ENCODE data around the gene TMPRSS15.

- no peak for TF ChIP-seq POLR2A (IDR thresholded peaks at IDR 0.05)
- no peak for TF ChIP-seq CTCF (IDR thresholded peaks at IDR 0.05)
- TF ChIP-seq POLR2AphosphoS5 (IDR thresholded peaks at IDR 0.05) = no peak
- TF ChIP-seq EP300 (IDR thresholded peaks at IDR 0.05; ENCODE audit: low read depth) = no peak
Measured at GRCh38 chr21:18251065-18251464, 152.5 kb downstream of the TMPRSS15 start.
